ENCODE data around the gene MRPS35.

Gene MRPS35

GRCh38 chr12:27777141-27777540 is 66.5 kb downstream of the MRPS35 start:
- DNase-seq = no peak

- DNase-seq = no peak
These were observed 67.6 kb downstream of the MRPS35 start for GRCh38 chr12:27778206-27778605.

GRCh38 chr12:27779416-27779919 is 68.8 kb downstream of the MRPS35 start:
- no peak for DNase-seq

DNA sequence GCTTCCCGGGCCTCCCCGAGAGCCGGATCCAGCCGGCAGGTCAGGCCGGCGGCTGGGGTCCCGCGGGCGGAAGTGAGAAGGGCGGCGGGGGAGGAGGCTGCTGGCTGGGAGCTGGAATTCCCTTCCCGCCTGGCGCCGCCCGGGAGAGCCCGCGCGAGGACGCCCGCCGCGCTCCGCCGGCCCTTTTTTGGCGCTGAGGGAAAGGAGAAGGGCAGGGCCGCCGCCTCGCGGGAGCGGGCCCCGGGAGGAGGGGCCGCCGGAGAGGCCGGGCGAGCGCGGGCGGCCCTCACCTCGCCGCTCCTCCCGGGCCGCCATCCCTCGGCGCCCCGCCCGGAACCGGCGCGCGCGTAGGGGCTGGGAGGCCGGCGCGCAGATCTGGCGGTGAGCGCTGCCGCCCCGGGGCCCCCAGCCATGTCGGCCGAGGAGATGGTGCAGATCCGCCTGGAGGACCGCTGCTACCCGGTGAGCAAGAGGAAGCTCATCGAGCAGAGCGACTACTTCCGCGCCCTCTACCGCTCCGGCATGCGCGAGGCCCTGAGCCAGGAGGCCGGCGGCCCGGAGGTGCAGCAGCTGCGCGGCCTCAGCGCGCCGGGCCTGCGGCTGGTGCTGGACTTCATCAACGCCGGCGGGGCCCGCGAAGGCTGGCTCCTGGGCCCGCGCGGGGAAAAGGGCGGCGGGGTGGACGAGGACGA is 69.4 kb downstream of the MRPS35 start, which contains the start of the genes KLHL42 and MANSC4:
Gene KLHL42, plus strand, starts transcription at position 314 of the 692 bp plus-strand sequence. Its CDS starts 98 bp downstream, at position 412.
Gene MANSC4, minus strand, starts transcription at position 317 of the 692 bp plus-strand sequence. CDS start 8,960 bp downstream, outside the sequence.
- DNase-seq = peak; percentile 25 to 55 (median 41)

- peak in 3 of 4 experiments; percentile 18 to 25 (median 23) for DNase-seq
These were observed 70.2 kb downstream of the MRPS35 start for GRCh38 chr12:27780612-27781408.

GRCh38 chr12:27781680-27782079 is 71.0 kb downstream of the MRPS35 start:
- DNase-seq = no peak

GRCh38 chr12:27782481-27782880 is 71.8 kb downstream of the MRPS35 start:
- DNase-seq = no peak

DNA sequence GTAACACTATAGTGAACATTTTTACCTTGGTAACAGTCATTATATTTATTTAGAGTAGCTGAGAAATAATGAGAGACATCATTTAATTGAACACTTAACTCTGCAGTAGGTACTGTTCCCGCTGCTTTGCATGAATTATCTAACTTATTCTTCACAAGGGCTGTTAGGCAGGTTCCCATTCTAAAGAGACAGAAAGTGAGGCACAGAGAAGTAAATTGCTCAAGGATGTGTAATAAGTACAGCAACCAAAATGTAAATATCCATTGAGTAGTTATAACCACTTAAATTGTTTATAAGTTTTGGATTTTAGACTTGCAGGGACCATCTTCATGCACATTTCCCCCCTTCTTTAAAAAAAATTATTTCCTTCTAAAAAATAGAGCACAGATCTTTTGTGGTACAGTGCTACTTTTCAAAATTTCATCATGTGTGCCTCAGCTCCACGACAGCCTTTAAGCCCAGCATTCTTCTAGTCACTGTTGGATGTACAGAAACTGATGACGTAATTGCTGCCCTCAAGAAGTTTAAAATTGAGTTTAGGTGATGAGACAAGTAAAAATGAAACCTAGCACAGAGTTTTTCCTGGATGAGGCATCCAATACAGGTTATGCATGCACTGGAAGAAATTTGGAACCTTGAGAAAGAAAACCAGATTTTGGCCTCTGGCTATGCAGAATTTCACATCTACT is 75.4 kb downstream of the MRPS35 start:
- no peak for DNase-seq

DNA sequence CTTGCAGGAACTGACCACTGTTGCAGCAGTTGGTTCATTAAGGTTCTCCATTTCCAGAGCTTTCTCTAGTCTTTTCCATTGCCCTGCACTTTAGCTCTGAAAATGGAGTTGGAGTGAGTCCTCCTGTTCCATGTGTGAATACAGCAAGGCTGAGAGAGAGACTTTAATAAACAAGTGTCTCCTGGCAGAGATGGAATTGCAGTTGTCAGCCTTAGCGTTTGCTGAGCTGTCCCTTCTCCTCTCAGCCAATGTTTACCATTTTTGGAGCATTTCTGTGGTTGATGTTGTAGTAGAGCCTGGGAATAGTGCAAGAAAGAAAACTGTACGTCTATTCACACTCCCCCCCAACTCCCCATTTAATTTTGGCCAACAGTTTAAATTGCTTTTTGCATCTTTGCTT is 76.9 kb downstream of the MRPS35 start:
- DNase-seq = no peak

GRCh38 chr12:27790179-27790578 is 79.5 kb downstream of the MRPS35 start:
- DNase-seq = no peak

GRCh38 chr12:27794818-27795584 is 84.4 kb downstream of the MRPS35 start:
- no peak for DNase-seq

GRCh38 chr12:27796128-27796527 is 85.5 kb downstream of the MRPS35 start:
- DNase-seq = no peak

- DNase-seq = no peak
These were observed 86.8 kb downstream of the MRPS35 start for GRCh38 chr12:27797301-27798025.

DNA sequence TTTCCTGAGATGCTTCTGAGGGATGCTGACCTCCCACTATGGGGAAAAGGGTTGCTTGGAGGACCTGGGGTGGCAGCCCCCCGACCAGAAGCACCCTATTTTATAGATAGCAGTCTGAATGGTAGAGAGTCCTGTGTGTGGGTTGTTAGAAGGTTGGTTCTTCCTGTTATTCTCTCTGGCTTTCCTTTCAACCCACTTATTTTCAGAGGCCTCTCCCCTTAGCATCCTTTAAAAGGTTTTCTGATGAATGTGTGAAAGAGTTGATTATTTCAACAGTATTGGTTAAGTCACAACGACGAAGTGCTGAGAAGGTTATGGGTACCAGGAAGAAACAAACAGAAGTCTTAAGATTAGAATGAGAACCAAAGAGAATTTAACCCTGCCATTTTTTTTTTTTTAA is 90.2 kb downstream of the MRPS35 start:
- no peak for DNase-seq

DNA sequence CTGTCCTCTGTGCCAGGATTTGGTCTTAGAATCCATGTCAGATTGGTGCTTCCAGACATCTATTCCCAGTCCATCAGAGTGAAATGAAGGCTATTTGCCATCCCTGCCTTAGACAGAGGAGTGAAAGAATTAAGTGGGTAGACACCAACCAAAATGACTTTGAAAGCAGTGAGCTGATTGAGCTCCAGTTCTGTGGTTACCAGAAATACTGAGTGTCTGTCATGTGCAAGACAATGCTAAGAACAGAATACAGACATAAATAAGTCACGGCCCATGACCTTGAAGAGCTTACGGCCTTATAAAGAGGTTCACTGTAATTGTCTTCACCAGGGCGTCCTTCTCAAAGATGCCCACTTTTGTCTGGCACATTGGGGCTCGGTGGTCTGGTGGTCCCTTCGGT is 91.0 kb downstream of the MRPS35 start:
- no peak for DNase-seq

- no peak for DNase-seq
These were observed 91.9 kb downstream of the MRPS35 start for GRCh38 chr12:27802511-27802910.

GRCh38 chr12:27802936-27803335 is 92.3 kb downstream of the MRPS35 start:
- DNase-seq = no peak

- DNase-seq = no peak
These were observed 94.6 kb downstream of the MRPS35 start for GRCh38 chr12:27805238-27805637.
